Trophoblast cell (in vitro differentiated cells and primary cell): ENCODE data around the gene PLXND1.

ENCODE experiments used
- DNase-seq, 2 donors: peaks; one replicate each; pipeline ENCODE4 v3.0.0-alpha.2; 2016
- H2AFZ ChIP-seq: 2 replicates; pipeline ENCODE4 v1.6.1; 2013; ENCODE audit warnings: low read length, moderate library complexity, mild to moderate bottlenecking; ENCODE audit not compliant: insufficient read depth, poor library complexity
- H2AK5ac ChIP-seq: 2 replicates; pipeline ENCODE4 v1.6.1; 2013; ENCODE audit warnings: mild to moderate bottlenecking, low read length
- H2BK120ac ChIP-seq: 2 replicates; pipeline ENCODE4 v1.6.1; 2013; ENCODE audit warnings: low read length, mild to moderate bottlenecking, moderate library complexity; ENCODE audit not compliant: insufficient read depth, poor library complexity
- H2BK12ac ChIP-seq: 2 replicates; pipeline ENCODE4 v1.6.1; 2013; ENCODE audit warnings: mild to moderate bottlenecking, low read length, moderate library complexity
- H2BK5ac ChIP-seq: 2 replicates; pipeline ENCODE4 v1.6.1; 2013; ENCODE audit warnings: low read length, low read depth, moderate library complexity, mild to moderate bottlenecking; ENCODE audit not compliant: poor library complexity
- H3K14ac ChIP-seq: 2 replicates; pipeline ENCODE4 v1.6.1; 2013; ENCODE audit warnings: mild to moderate bottlenecking, low read length
- H3K18ac ChIP-seq: 2 replicates; pipeline ENCODE4 v1.6.1; 2013; ENCODE audit warnings: mild to moderate bottlenecking, low read length
- H3K23ac ChIP-seq: 2 replicates; pipeline ENCODE4 v1.6.1; 2013; ENCODE audit warnings: low read length
- H3K27ac ChIP-seq: 2 replicates; pipeline ENCODE4 v1.5.1; 2013; ENCODE audit warnings: low read depth, mild to moderate bottlenecking, inconsistent platforms, low read length, moderate library complexity
- H3K27me3 ChIP-seq: 2 replicates; pipeline ENCODE4 v1.6.1; 2013; ENCODE audit warnings: inconsistent platforms, mild to moderate bottlenecking, low read length, moderate library complexity; ENCODE audit not compliant: insufficient read depth
- H3K36me3 ChIP-seq, 2 experiments: 1 replicate in 1 of 2; 2 replicates in 1 of 2; pipeline ENCODE4 v1.6.1; 2013; ENCODE audit warnings: low read length in 2 of 2, mild to moderate bottlenecking in 2 of 2, moderate library complexity in 1 of 2; ENCODE audit not compliant: insufficient read depth in 2 of 2, control insufficient read depth in 1 of 2
- H3K4ac ChIP-seq: 2 replicates; pipeline ENCODE4 v1.6.1; 2013; ENCODE audit warnings: low read depth, mild to moderate bottlenecking, low read length, moderate library complexity
- H3K4me1 ChIP-seq, 2 experiments: 1 replicate in 1 of 2; 2 replicates in 1 of 2; pipeline ENCODE4 v1.6.1; 2013; ENCODE audit warnings: low read length in 2 of 2, mild to moderate bottlenecking in 2 of 2, moderate library complexity in 1 of 2; ENCODE audit not compliant: insufficient read depth in 2 of 2, control insufficient read depth in 1 of 2
- H3K4me2 ChIP-seq: 2 replicates; pipeline ENCODE4 v1.6.1; 2013; ENCODE audit warnings: inconsistent platforms, mild to moderate bottlenecking, low read length, moderate library complexity
- H3K4me3 ChIP-seq: 2 replicates; pipeline ENCODE4 v1.5.1; 2013; ENCODE audit warnings: mild to moderate bottlenecking, low read depth, low read length, inconsistent platforms
- H3K79me1 ChIP-seq: one replicate; pipeline ENCODE4 v1.6.1; 2013; ENCODE audit warnings: low read length
- H3K79me2 ChIP-seq: 2 replicates; pipeline ENCODE4 v1.6.1; 2013; ENCODE audit warnings: low read length, mild to moderate bottlenecking; ENCODE audit not compliant: control insufficient read depth, insufficient read depth, poor library complexity
- H3K9ac ChIP-seq: 2 replicates; pipeline ENCODE4 v1.6.1; 2013; ENCODE audit warnings: mild to moderate bottlenecking, low read length
- H3K9me3 ChIP-seq: 2 replicates; pipeline ENCODE4 v1.6.1; 2013; ENCODE audit warnings: low read depth, mild to moderate bottlenecking, control low read depth, inconsistent platforms, low read length; ENCODE audit not compliant: insufficient read depth
- H4K12ac ChIP-seq: 2 replicates; pipeline ENCODE4 v1.6.1; 2013; ENCODE audit warnings: low read depth, mild to moderate bottlenecking, low read length, moderate library complexity
- H4K8ac ChIP-seq: 2 replicates; pipeline ENCODE4 v1.6.1; 2013; ENCODE audit warnings: low read depth, mild to moderate bottlenecking, low read length, moderate library complexity
- H4K91ac ChIP-seq: one replicate; pipeline ENCODE4 v1.6.1; 2013; ENCODE audit warnings: low read depth, mild to moderate bottlenecking, low read length, moderate library complexity
- WGBS: extraction: QIAGEN DNeasy Blood & Tissue Kit; methylation state at CpG from one replicate; pipeline ENCODE4 v1.1.7; 2013; ENCODE audit warnings: missing lambda C conversion rate; ENCODE audit not compliant: insufficient read length, insufficient coverage; ENCODE audit errors: extremely low coverage; 5-methylcytosine and 5-hydroxymethylcytosine counted together

PLXND1 gene

GRCh38 chr3:129565902-129566301 lies 40.6 kb downstream of the PLXND1 start:
- Histone ChIP-seq H2BK120ac (peak overlapping the region; percentile 24), H3K4me3 (no peak overlapping the region), H3K27ac (peak overlapping the region; percentile 40), H3K9me3 (no peaks in the 10 kb centered on the region), H3K9ac (no peak overlapping the region), H3K27me3 (no peaks in the 10 kb centered on the region), H3K23ac (no peak overlapping the region), H3K36me3 (peaks cover 80 to 84% of the 10 kb centered on the region in 2 experiments), H3K14ac (no peak overlapping the region), H4K8ac (no peak overlapping the region), H4K91ac (no peak overlapping the region), H2BK5ac (no peak overlapping the region), H3K4ac (no peak overlapping the region), H3K79me2 (no peaks in the 10 kb centered on the region), H3K4me1 (peaks cover 14 to 17% of the 10 kb centered on the region in 2 experiments), H3K4me2 (no peak overlapping the region), H3K18ac (no peak overlapping the region), H2AFZ (no peak overlapping the region), H3K79me1 (peaks cover 14% of the 10 kb centered on the region), H4K12ac (no peak overlapping the region), H2BK12ac (no peak overlapping the region), H2AK5ac (no peak overlapping the region)
- DNase-seq, result no peak
- no CpG with 5 or more reads among the region's 7 CpGs for WGBS

GRCh38 chr3:129564981-129565644 lies 41.4 kb downstream of the PLXND1 start:
- Histone ChIP-seq H2BK12ac (no peak overlapping the region), H2AK5ac (no peak overlapping the region)

GRCh38 chr3:129563850-129564535 lies 42.5 kb downstream of the PLXND1 start:
- Histone ChIP-seq H2BK12ac (no peak overlapping the region), H3K9me3 (no peaks in the 10 kb centered on the region), H2BK5ac (peak overlapping the region; percentile 62), H3K4me3 (no peak overlapping the region), H4K8ac (peak overlapping the region; percentile 51), H3K4me2 (no peak overlapping the region), H3K9ac (no peak overlapping the region), H3K23ac (no peak overlapping the region), H3K18ac (no peak overlapping the region), H2AFZ (no peak overlapping the region), H4K91ac (peak overlapping the region; percentile 73), H3K79me2 (no peaks in the 10 kb centered on the region), H3K4ac (peak overlapping the region; percentile 48), H3K36me3 (peaks cover 79 to 84% of the 10 kb centered on the region in 2 experiments), H3K14ac (peak overlapping the region; percentile 22), H3K27me3 (no peaks in the 10 kb centered on the region), H2BK120ac (peak overlapping the region; percentile 56), H3K4me1 (peaks cover 14 to 23% of the 10 kb centered on the region in 2 experiments), H2AK5ac (peak overlapping the region; percentile 31), H3K79me1 (peaks cover 14% of the 10 kb centered on the region), H4K12ac (no peak overlapping the region), H3K27ac (no peak overlapping the region)
- WGBS, result no CpG with 5 or more reads among the region's 8 CpGs
- DNase-seq, result no peak

More at GRCh38 chr3:129564981-129565644, 41.4 kb downstream of the PLXND1 start:
- H2AFZ ChIP-seq, result no peak overlapping the region
- no peak overlapping the region for H3K4ac ChIP-seq
- H2BK5ac ChIP-seq, result peak overlapping the region; percentile 62
- H4K8ac ChIP-seq, result no peak overlapping the region
- no peak overlapping the region for H3K4me2 ChIP-seq
- no peaks in the 10 kb centered on the region for H3K79me2 ChIP-seq
- H4K12ac ChIP-seq, result no peak overlapping the region
- H3K36me3 ChIP-seq, result peaks cover 75 to 80% of the 10 kb centered on the region in 2 experiments
- peak overlapping the region; percentile 24 for H2BK120ac ChIP-seq
- H3K27me3 ChIP-seq, result no peaks in the 10 kb centered on the region
- H3K27ac ChIP-seq, result peak overlapping the region; percentile 40
- no peak overlapping the region for H3K9ac ChIP-seq
- H4K91ac ChIP-seq, result peak overlapping the region; percentile 26
- peaks cover 14% of the 10 kb centered on the region for H3K79me1 ChIP-seq
- peak overlapping the region; percentile 0 for H3K18ac ChIP-seq
- H3K4me1 ChIP-seq, result peaks cover 14 to 20% of the 10 kb centered on the region in 2 experiments
- no peak overlapping the region for H3K23ac ChIP-seq
- DNase-seq, result peak in 1 of 2 donors; percentile 45
- peak overlapping the region; percentile 4 for H3K14ac ChIP-seq
- no peaks in the 10 kb centered on the region for H3K9me3 ChIP-seq
- no peak overlapping the region for H3K4me3 ChIP-seq
- no CpG with 5 or more reads among the region's 21 CpGs for WGBS

- no peak overlapping the region for H2AFZ ChIP-seq
- no peak overlapping the region for H3K18ac ChIP-seq
- peak overlapping the region; percentile 17 for H4K91ac ChIP-seq
- H3K79me2 ChIP-seq, result no peaks in the 10 kb centered on the region
- no peak overlapping the region for H4K12ac ChIP-seq
- no peaks in the 10 kb centered on the region for H3K27me3 ChIP-seq
- no peak overlapping the region for H2BK120ac ChIP-seq
- H2AK5ac ChIP-seq, result no peak overlapping the region
- peaks cover 17 to 29% of the 10 kb centered on the region in 2 experiments for H3K4me1 ChIP-seq
- H3K27ac ChIP-seq, result no peak overlapping the region
- no peak overlapping the region for H3K4ac ChIP-seq
- H2BK12ac ChIP-seq, result no peak overlapping the region
- H4K8ac ChIP-seq, result no peak overlapping the region
- no peak overlapping the region for H3K23ac ChIP-seq
- H3K9ac ChIP-seq, result no peak overlapping the region
- no peak overlapping the region for H3K14ac ChIP-seq
- H3K9me3 ChIP-seq, result no peaks in the 10 kb centered on the region
- no peak overlapping the region for H3K4me2 ChIP-seq
- H3K79me1 ChIP-seq, result peaks cover 14% of the 10 kb centered on the region
- no CpG with 5 or more reads among the region's 12 CpGs for WGBS
- peaks cover 85 to 87% of the 10 kb centered on the region in 2 experiments for H3K36me3 ChIP-seq
- H3K4me3 ChIP-seq, result no peak overlapping the region
- no peak for DNase-seq
- H2BK5ac ChIP-seq, result no peak overlapping the region
These were observed 43.1 kb downstream of the PLXND1 start for GRCh38 chr3:129563332-129563731.
